Measurements from ENCODE around the gene GNAT3.

The GNAT3 gene

GRCh38 chr7:80476035-80476434, 35.8 kb downstream of the GNAT3 start:
- H3K27ac ChIP-seq = no peak overlapping the region
- H3K36me3 ChIP-seq = no peaks in the 10 kb centered on the region
- no peak overlapping the region for H3K4me3 ChIP-seq
- H3K27me3 ChIP-seq = no peaks in the 10 kb centered on the region
- no peaks in the 10 kb centered on the region for H3K4me1 ChIP-seq
- TF ChIP-seq Cebpa-rat (IDR thresholded peaks at IDR 0.05) = no peak
- no peaks in the 10 kb centered on the region for H3K9me3 ChIP-seq (replicated peaks in 1 of 11)
- no peak overlapping the region for H3K4me2 ChIP-seq
- no peak overlapping the region for H3K9ac ChIP-seq
- H4K20me1 ChIP-seq = no peaks in the 10 kb centered on the region

GRCh38 chr7:80475383-80475782, 36.5 kb downstream of the GNAT3 start:
- H3K27ac ChIP-seq = no peak overlapping the region
- no peak overlapping the region for H3K4me2 ChIP-seq
- H3K36me3 ChIP-seq = no peaks in the 10 kb centered on the region
- no peaks in the 10 kb centered on the region for H3K4me1 ChIP-seq
- H3K27me3 ChIP-seq = no peaks in the 10 kb centered on the region
- no peaks in the 10 kb centered on the region for H4K20me1 ChIP-seq
- TF ChIP-seq Cebpa-rat (IDR thresholded peaks at IDR 0.05) = no peak
- H3K9me3 ChIP-seq (replicated peaks in 1 of 11) = no peaks in the 10 kb centered on the region
- H3K4me3 ChIP-seq = no peak overlapping the region
- no peak overlapping the region for H3K9ac ChIP-seq

GRCh38 chr7:80473751-80474150, 38.1 kb downstream of the GNAT3 start:
- H3K27ac ChIP-seq = no peak overlapping the region
- H3K9ac ChIP-seq = no peak overlapping the region
- H3K4me2 ChIP-seq = no peak overlapping the region
- H3K9me3 ChIP-seq (replicated peaks in 1 of 11) = no peaks in the 10 kb centered on the region
- no peaks in the 10 kb centered on the region for H3K27me3 ChIP-seq
- TF ChIP-seq Cebpa-rat (IDR thresholded peaks at IDR 0.05) = no peak
- H4K20me1 ChIP-seq = no peaks in the 10 kb centered on the region
- no peaks in the 10 kb centered on the region for H3K36me3 ChIP-seq
- H3K4me3 ChIP-seq = no peak overlapping the region
- H3K4me1 ChIP-seq = no peaks in the 10 kb centered on the region

- no peak overlapping the region for H3K4me3 ChIP-seq
- no peak overlapping the region for H3K27ac ChIP-seq
- no peaks in the 10 kb centered on the region for H4K20me1 ChIP-seq
- no peak overlapping the region for H3K4me2 ChIP-seq
- no peaks in the 10 kb centered on the region for H3K36me3 ChIP-seq
- H3K9me3 ChIP-seq (replicated peaks in 1 of 11) = no peaks in the 10 kb centered on the region
- TF ChIP-seq Cebpa-rat (IDR thresholded peaks at IDR 0.05) = no peak
- no peaks in the 10 kb centered on the region for H3K4me1 ChIP-seq
- no peaks in the 10 kb centered on the region for H3K27me3 ChIP-seq
- no peak overlapping the region for H3K9ac ChIP-seq
These were observed 39.2 kb downstream of the GNAT3 start for GRCh38 chr7:80472491-80473200.

GRCh38 chr7:80468931-80469714, 42.7 kb downstream of the GNAT3 start:
- Histone ChIP-seq H3K9ac (no peak overlapping the region), H3K4me2 (no peak overlapping the region)
- TF ChIP-seq Cebpa-rat (IDR thresholded peaks at IDR 0.05) = no peak

GRCh38 chr7:80467069-80467468, 44.8 kb downstream of the GNAT3 start:
- no peaks in the 10 kb centered on the region for H3K9me3 ChIP-seq (replicated peaks in 1 of 11)
- no peak overlapping the region for H3K4me3 ChIP-seq
- H3K4me1 ChIP-seq = no peaks in the 10 kb centered on the region
- H3K36me3 ChIP-seq = no peaks in the 10 kb centered on the region
- TF ChIP-seq Cebpa-rat (IDR thresholded peaks at IDR 0.05) = no peak
- H3K27me3 ChIP-seq = no peaks in the 10 kb centered on the region
- H3K4me2 ChIP-seq = no peak overlapping the region
- H3K27ac ChIP-seq = no peak overlapping the region
- H4K20me1 ChIP-seq = no peaks in the 10 kb centered on the region
- no peak overlapping the region for H3K9ac ChIP-seq

More at GRCh38 chr7:80468931-80469714, 42.7 kb downstream of the GNAT3 start:
- no peaks in the 10 kb centered on the region for H4K20me1 ChIP-seq
- no peaks in the 10 kb centered on the region for H3K4me1 ChIP-seq
- H3K9me3 ChIP-seq (replicated peaks in 1 of 11) = no peaks in the 10 kb centered on the region
- H3K27me3 ChIP-seq = no peaks in the 10 kb centered on the region
- H3K36me3 ChIP-seq = no peaks in the 10 kb centered on the region
- no peak overlapping the region for H3K4me3 ChIP-seq
- H3K27ac ChIP-seq = no peak overlapping the region

- no peaks in the 10 kb centered on the region for H3K4me1 ChIP-seq
- H3K27ac ChIP-seq = no peak overlapping the region
- H3K4me2 ChIP-seq = no peak overlapping the region
- no peak overlapping the region for H3K4me3 ChIP-seq
- H3K9me3 ChIP-seq (replicated peaks in 1 of 11) = no peaks in the 10 kb centered on the region
- no peaks in the 10 kb centered on the region for H3K36me3 ChIP-seq
- no peaks in the 10 kb centered on the region for H3K27me3 ChIP-seq
- TF ChIP-seq Cebpa-rat (IDR thresholded peaks at IDR 0.05) = no peak
- no peaks in the 10 kb centered on the region for H4K20me1 ChIP-seq
- no peak overlapping the region for H3K9ac ChIP-seq
These were observed 45.2 kb downstream of the GNAT3 start for GRCh38 chr7:80466636-80467035.

- no peak for TF ChIP-seq Cebpa-rat (IDR thresholded peaks at IDR 0.05)
- no peak overlapping the region for H3K4me3 ChIP-seq
- no peak overlapping the region for H3K27ac ChIP-seq
- H3K9me3 ChIP-seq (replicated peaks in 1 of 11) = no peaks in the 10 kb centered on the region
- H3K9ac ChIP-seq = no peak overlapping the region
- no peaks in the 10 kb centered on the region for H3K4me1 ChIP-seq
- H3K36me3 ChIP-seq = no peaks in the 10 kb centered on the region
- H3K27me3 ChIP-seq = no peaks in the 10 kb centered on the region
- H3K4me2 ChIP-seq = no peak overlapping the region
- no peaks in the 10 kb centered on the region for H4K20me1 ChIP-seq
These were observed 47.7 kb downstream of the GNAT3 start for GRCh38 chr7:80464211-80464610.

- Histone ChIP-seq H3K27me3 (no peaks in the 10 kb centered on the region), H4K20me1 (no peaks in the 10 kb centered on the region), H3K9me3 (replicated peaks in 1 of 11) (no peaks in the 10 kb centered on the region), H3K36me3 (no peaks in the 10 kb centered on the region), H3K4me1 (no peaks in the 10 kb centered on the region), H3K4me3 (no peak overlapping the region), H3K4me2 (no peak overlapping the region), H3K27ac (no peak overlapping the region), H3K9ac (no peak overlapping the region)
- no peak for TF ChIP-seq Cebpa-rat (IDR thresholded peaks at IDR 0.05)
These were observed 48.5 kb downstream of the GNAT3 start for GRCh38 chr7:80463272-80463920.
